Vagina (tissue), 2 donors: ENCODE data around the gene SHROOM1. TPM values are rescaled to one million over a fixed set of nuclear protein-coding genes. Genes with fewer than 3 reads are reported as not detected.

Experiments used
- DNase-seq, 2 donors: peaks; one replicate each; pipeline ENCODE4 v3.0.0-alpha.2; 2017; ENCODE audit errors: extremely low spot score in 2 of 2
- H3K27ac ChIP-seq: fragments of 200-600 bp; sonication (generic); one replicate; pipeline ENCODE4 v1.5.1; 2019
- H3K27me3 ChIP-seq: fragments of 200-600 bp; sonication (generic); one replicate; pipeline ENCODE4 v1.5.1; 2019
- H3K36me3 ChIP-seq, 2 donors: fragments of 200-600 bp; sonication (generic); one replicate each; pipeline ENCODE4 v1.5.1; 2017 to 2019
- H3K4me1 ChIP-seq: fragments of 200-600 bp; sonication (generic); one replicate; pipeline ENCODE4 v1.5.1; 2019
- H3K4me3 ChIP-seq, 2 donors: fragments of 200-600 bp; sonication (generic); 1 replicate in 1 of 2; 2 replicates in 1 of 2; pipeline ENCODE4 v1.5.1; 2016 to 2019
- H3K9me3 ChIP-seq: fragments of 200-600 bp; sonication (generic); one replicate; pipeline ENCODE4 v1.5.1; 2019
- POLR2A ChIP-seq, 2 donors: fragments of 450-650 bp; IDR thresholded peaks; one replicate each; pipeline ENCODE4 v1.6.1; 2017; ENCODE audit warnings: antibody characterized with exemption in 2 of 2, mild to moderate bottlenecking in 2 of 2, moderate library complexity in 2 of 2
- POLR2AphosphoS5 ChIP-seq, 2 donors: sonication (generic); formaldehyde crosslinking; IDR thresholded peaks; one replicate each; pipeline ENCODE4 v1.9.0; 2017; ENCODE audit warnings: antibody characterized with exemption in 2 of 2, mild to moderate bottlenecking in 2 of 2, low read depth in 1 of 2; ENCODE audit not compliant: insufficient read depth in 1 of 2
- intact Hi-C: fragments of 100-400 bp; cut with DNase I; formaldehyde crosslinking; loops from one replicate; pipeline ENCODE4 v1.15.1; 2023
- total RNA-seq: library from RNA; depleted of rRNA; stranded (reverse); fragments of >200 nt; gene quantifications from one replicate; pipeline ENCODE4 v1.2.3, GENCODE V29; 2016
- TF ChIP-seq, protein P1 (sequence below), 3 experiments: fragments of 450-650 bp in 2 of 3; fragments of 200-600 bp in 1 of 3; sonication (generic) in 1 of 3; IDR thresholded peaks; one replicate each; pipeline ENCODE4 v1.5.1; 2017 to 2019; ENCODE audit warnings: antibody characterized with exemption in 3 of 3, mild to moderate bottlenecking in 2 of 3, moderate library complexity in 2 of 3

Gene SHROOM1
- total RNA-seq, 1 donor from 2014 or later: 17.7 TPM

DNA sequence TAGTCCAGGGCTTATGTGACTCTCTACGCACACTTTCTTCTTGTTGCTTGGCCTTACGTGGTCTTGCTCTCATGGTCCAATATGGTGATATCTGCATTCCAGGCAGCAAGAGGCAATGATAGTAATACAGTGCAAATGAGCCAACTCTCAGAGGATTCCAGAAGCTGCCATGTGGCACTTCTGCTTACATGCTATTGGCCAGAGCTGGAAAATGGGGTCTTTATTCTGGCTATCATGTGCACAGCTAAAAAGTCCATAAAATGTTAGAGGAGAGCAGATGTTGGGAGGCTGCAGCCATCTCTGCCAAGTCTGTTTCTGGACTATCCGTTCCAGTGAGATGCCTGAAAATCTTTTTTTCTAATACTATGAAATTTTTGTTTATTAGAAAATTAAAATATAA is 50.5 kb downstream of the SHROOM1 start:
- H3K4me1 ChIP-seq: peaks cover 26% of the 10 kb centered on the region
- H3K36me3 ChIP-seq: no peaks in the 10 kb centered on the region
- no peak for DNase-seq
- H3K4me3 ChIP-seq: no peak overlapping the region
- no peaks in the 10 kb centered on the region for H3K27me3 ChIP-seq
- H3K27ac ChIP-seq: no peak overlapping the region
- no peaks in the 10 kb centered on the region for H3K9me3 ChIP-seq
- intact Hi-C loops: no loop called here
- no peak for TF ChIP-seq POLR2A (IDR thresholded peaks at IDR 0.05)
- TF ChIP-seq, protein P1, sequence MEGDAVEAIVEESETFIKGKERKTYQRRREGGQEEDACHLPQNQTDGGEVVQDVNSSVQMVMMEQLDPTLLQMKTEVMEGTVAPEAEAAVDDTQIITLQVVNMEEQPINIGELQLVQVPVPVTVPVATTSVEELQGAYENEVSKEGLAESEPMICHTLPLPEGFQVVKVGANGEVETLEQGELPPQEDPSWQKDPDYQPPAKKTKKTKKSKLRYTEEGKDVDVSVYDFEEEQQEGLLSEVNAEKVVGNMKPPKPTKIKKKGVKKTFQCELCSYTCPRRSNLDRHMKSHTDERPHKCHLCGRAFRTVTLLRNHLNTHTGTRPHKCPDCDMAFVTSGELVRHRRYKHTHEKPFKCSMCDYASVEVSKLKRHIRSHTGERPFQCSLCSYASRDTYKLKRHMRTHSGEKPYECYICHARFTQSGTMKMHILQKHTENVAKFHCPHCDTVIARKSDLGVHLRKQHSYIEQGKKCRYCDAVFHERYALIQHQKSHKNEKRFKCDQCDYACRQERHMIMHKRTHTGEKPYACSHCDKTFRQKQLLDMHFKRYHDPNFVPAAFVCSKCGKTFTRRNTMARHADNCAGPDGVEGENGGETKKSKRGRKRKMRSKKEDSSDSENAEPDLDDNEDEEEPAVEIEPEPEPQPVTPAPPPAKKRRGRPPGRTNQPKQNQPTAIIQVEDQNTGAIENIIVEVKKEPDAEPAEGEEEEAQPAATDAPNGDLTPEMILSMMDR (IDR thresholded peaks at IDR 0.05): no peak
- TF ChIP-seq POLR2AphosphoS5 (IDR thresholded peaks at IDR 0.05; ENCODE audit: insufficient read depth in 1 of 2, low read depth in 1 of 2): no peak

DNA sequence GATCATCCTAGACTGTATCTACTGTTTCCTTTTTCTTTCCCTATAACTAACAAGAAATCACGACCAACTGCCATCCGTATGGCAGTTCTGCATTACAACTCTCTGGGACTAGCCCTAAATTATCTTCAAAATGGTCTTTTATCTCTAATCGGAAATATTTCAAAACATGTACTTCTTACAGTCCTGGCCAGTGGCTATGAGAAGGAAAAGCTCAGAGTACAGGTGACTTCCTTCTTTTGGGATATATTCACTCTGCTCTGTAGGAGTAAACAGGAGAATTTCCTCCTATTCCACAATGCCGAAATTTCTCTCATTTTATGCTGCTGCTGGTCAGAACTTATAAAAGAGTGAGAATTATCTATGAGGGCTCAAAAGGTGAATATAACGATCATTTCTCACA is 51.6 kb downstream of the SHROOM1 start:
- Histone ChIP-seq H3K4me3 (no peak overlapping the region), H3K4me1 (peaks cover 37% of the 10 kb centered on the region), H3K36me3 (no peaks in the 10 kb centered on the region), H3K27me3 (no peaks in the 10 kb centered on the region), H3K27ac (no peak overlapping the region), H3K9me3 (no peaks in the 10 kb centered on the region)
- intact Hi-C loops: no loop called here
- no peak for DNase-seq
- TF ChIP-seq, protein P1 (IDR thresholded peaks at IDR 0.05): no peak

DNA sequence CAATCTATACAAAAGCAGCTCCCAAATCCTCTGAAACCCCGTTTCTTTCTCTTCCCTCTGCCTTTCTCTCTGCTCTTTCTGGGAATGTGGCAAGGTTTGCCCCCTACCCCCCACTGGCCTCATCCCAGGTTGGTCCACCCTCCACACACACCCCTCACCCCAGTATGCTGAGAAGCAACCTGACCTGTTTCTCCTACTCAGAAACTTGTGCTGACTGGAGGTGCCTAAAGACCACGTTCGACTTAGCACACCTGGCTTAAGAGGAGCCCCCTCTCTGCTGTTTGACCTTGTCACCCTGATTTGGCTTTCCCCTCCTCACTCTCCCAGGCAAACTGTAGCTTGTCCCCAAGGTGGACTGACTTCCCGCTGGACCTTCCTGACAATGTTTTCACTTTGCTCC is 52.3 kb downstream of the SHROOM1 start:
- H3K4me1 ChIP-seq: peaks cover 43% of the 10 kb centered on the region
- TF ChIP-seq POLR2AphosphoS5 (IDR thresholded peaks at IDR 0.05; ENCODE audit: insufficient read depth in 1 of 2, low read depth in 1 of 2) (no peak), POLR2A (IDR thresholded peaks at IDR 0.05) (no peak)
- TF ChIP-seq, protein P1 (IDR thresholded peaks at IDR 0.05): no peak
- intact Hi-C loops: no loop called here
- H3K4me3 ChIP-seq: peak overlapping the region; percentile 87 to 96
- H3K27ac ChIP-seq: peak overlapping the region; percentile 86
- H3K36me3 ChIP-seq: no peaks in the 10 kb centered on the region
- no peaks in the 10 kb centered on the region for H3K27me3 ChIP-seq
- DNase-seq: no peak
- no peaks in the 10 kb centered on the region for H3K9me3 ChIP-seq

DNA sequence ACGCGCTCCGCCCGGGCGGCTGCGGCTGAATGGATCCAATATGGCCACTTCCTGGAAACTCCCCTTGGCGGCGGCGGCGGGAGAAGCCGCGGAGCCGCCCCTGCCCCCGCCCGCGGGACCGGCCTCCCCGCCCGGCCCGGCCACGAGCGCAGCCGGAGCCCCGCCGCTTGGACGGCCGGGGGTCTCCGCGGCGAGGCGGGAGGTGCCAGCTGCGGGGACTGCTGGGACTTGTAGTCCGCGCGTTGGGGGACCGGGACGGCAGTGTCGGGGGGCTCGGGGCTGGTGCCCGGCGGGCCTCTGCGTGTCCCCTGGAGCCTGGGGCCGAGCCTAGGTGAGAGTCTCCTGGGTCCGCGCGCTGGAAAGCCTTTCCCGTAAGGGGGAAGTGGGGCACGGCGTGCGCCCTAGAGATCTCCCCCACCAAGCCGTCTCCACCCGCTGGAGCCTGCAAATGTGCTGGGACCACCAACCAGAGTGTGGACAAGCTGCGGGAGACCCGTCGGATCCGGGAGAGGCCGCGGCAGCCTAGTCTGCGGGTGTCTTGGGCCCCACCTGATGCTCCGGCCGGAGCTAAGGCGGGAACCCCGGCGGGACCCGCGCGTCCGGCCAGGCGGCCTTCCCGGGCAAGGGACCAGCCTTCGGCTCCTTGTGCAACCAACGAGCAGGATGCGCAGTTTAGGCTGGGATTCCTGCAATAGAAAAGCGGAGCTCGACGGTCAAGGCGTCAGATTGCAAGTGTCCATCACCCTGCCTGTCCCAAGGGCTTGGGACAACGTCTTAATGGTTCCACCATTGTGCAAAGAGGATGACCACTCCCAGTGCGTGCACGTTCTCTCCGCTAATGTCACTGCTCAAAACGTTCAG is 53.0 kb downstream of the SHROOM1 start, which contains the start of gene SEPTIN8:
SEPTIN8 (minus strand) TSS at position 31 of the 861 bp plus-strand sequence. CDS start 102 bp downstream, outside the sequence.
- Histone ChIP-seq H3K9me3 (no peaks in the 10 kb centered on the region), H3K4me1 (peaks cover 50% of the 10 kb centered on the region), H3K4me3 (peak within 1 kb of the TSS; percentile 87 to 96), H3K27me3 (no peaks in the 10 kb centered on the region), H3K36me3 (no peaks in the 10 kb centered on the region), H3K27ac (peak within 1 kb of the TSS; percentile 86)
- intact Hi-C loops: no loop called here
- TF ChIP-seq POLR2A (IDR thresholded peaks at IDR 0.05): peak in 1 of 2 donors; percentile 11
- TF ChIP-seq, protein P1 (IDR thresholded peaks at IDR 0.05): no peak
- peak in 1 of 2 donors; percentile 55 for TF ChIP-seq POLR2AphosphoS5 (IDR thresholded peaks at IDR 0.05; ENCODE audit: insufficient read depth in 1 of 2, low read depth in 1 of 2)
- no peak for DNase-seq

DNA sequence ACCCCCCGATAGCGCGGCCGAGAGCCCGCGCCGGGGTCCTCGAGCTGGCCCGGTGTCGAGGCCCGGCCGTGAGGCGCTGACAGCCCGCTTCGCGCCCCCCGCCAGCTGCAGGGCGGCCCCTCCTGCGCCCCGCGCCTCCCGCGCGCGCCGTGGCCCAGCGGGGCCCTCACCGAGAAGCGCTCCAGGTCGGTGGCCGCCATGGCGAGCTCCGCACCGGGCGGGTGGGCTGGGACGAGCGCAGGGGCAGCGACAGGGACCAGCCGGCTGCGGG is 53.6 kb downstream of the SHROOM1 start:
- H3K9me3 ChIP-seq: no peaks in the 10 kb centered on the region
- no peaks in the 10 kb centered on the region for H3K27me3 ChIP-seq
- peak overlapping the region; percentile 87 to 96 for H3K4me3 ChIP-seq
- intact Hi-C loops: no loop called here
- no peak for DNase-seq
- H3K27ac ChIP-seq: peak overlapping the region; percentile 86
- peaks cover 53% of the 10 kb centered on the region for H3K4me1 ChIP-seq
- H3K36me3 ChIP-seq: no peaks in the 10 kb centered on the region
- TF ChIP-seq POLR2A (IDR thresholded peaks at IDR 0.05) (no peak), POLR2AphosphoS5 (IDR thresholded peaks at IDR 0.05; ENCODE audit: insufficient read depth in 1 of 2, low read depth in 1 of 2) (no peak)
- TF ChIP-seq, protein P1 (IDR thresholded peaks at IDR 0.05): no peak
